ENCODE measurements around the gene COG6.

COG6 gene

DNA sequence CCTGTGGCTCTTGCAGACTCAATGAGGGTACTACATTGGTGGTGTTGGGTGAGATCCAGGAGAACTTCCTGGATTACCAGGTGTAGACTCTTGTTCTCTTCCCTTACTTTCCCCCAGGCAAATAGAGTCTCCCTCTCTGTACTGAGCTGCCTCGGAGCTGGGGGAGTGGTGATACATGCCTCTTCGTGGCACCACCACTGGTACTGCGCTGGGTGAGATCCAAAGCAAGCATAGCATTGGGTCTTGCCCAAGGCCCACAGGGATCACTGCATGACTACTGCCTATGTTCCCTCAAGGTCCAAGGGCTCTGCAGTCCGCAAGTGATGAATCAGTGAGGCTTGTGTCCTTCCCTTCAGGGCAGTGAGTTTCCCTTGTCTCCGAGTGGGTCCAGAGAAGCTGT lies 81.6 kb downstream of the COG6 start:
- Histone ChIP-seq H3K27me3 (ENCODE audit: control insufficient read depth, insufficient read depth, low read length) (no peaks in the 10 kb centered on the region), H3K4me3 (ENCODE audit: low read depth, low read length) (no peak overlapping the region), H3K36me3 (ENCODE audit: control insufficient read depth, insufficient read depth, low read length) (no peaks in the 10 kb centered on the region)

DNA sequence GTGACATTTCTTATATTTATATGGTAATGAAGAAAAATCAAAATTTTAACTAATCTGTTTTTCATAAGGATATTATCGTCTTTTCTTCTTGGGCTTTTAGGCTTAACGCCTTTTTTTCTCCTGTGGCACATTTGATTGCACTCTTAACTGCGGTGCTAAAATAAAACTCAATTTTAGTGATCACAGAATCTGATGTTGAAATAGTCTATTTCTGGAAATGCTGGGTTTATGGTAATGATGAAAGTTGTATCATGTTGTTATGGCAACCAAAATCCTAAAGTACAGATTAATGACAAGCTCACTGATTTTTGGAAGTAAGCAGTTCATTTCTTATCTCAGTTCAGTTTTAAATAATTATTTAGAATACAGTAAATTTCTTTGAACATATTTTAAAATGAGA lies 85.3 kb downstream of the COG6 start:
- Histone ChIP-seq H3K36me3 (ENCODE audit: control insufficient read depth, insufficient read depth, low read length) (no peaks in the 10 kb centered on the region), H3K9me3 (ENCODE audit: control insufficient read depth, insufficient read depth, low read length) (no peaks in the 10 kb centered on the region), H3K4me1 (ENCODE audit: control insufficient read depth, insufficient read depth, low read length) (no peaks in the 10 kb centered on the region), H3K27me3 (ENCODE audit: control insufficient read depth, insufficient read depth, low read length) (no peaks in the 10 kb centered on the region), H3K9ac (ENCODE audit: low read depth, low read length) (no peak overlapping the region), H3K4me3 (ENCODE audit: low read depth, low read length) (no peak overlapping the region), H3K27ac (ENCODE audit: low read depth, low read length) (no peak overlapping the region)

More for the DNA sequence above, 81.6 kb downstream of the COG6 start:
- H3K9ac ChIP-seq (ENCODE audit: low read depth, low read length): no peak overlapping the region
- no peaks in the 10 kb centered on the region for H3K4me1 ChIP-seq (ENCODE audit: control insufficient read depth, insufficient read depth, low read length)
- H3K27ac ChIP-seq (ENCODE audit: low read depth, low read length): no peak overlapping the region
- H3K9me3 ChIP-seq (ENCODE audit: control insufficient read depth, insufficient read depth, low read length): no peaks in the 10 kb centered on the region

DNA sequence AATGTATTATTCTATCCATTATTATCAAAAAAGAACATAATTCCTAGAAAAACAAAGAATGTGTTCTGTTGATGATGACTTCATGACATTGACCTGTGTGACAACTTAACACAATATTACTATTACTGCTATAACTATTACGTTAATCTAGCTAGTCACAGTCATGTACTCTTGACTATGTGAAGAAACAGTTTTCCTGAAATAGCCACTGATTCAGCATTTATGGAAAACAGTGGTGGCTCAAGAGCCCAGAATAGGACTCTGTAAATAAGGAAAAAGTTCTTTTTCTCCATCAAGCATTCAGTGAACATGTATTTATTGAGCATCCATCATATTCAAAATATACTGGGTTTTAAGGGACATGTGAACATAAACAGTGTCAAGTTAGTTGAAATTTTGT lies 93.5 kb downstream of the COG6 start:
- H3K27me3 ChIP-seq (ENCODE audit: control insufficient read depth, insufficient read depth, low read length): no peaks in the 10 kb centered on the region
- H3K9me3 ChIP-seq (ENCODE audit: control insufficient read depth, insufficient read depth, low read length): no peaks in the 10 kb centered on the region
- H3K4me1 ChIP-seq (ENCODE audit: control insufficient read depth, insufficient read depth, low read length): no peaks in the 10 kb centered on the region
- H3K4me3 ChIP-seq (ENCODE audit: low read depth, low read length): no peak overlapping the region
- H3K9ac ChIP-seq (ENCODE audit: low read depth, low read length): no peak overlapping the region
- no peaks in the 10 kb centered on the region for H3K36me3 ChIP-seq (ENCODE audit: control insufficient read depth, insufficient read depth, low read length)
- no peak overlapping the region for H3K27ac ChIP-seq (ENCODE audit: low read depth, low read length)

DNA sequence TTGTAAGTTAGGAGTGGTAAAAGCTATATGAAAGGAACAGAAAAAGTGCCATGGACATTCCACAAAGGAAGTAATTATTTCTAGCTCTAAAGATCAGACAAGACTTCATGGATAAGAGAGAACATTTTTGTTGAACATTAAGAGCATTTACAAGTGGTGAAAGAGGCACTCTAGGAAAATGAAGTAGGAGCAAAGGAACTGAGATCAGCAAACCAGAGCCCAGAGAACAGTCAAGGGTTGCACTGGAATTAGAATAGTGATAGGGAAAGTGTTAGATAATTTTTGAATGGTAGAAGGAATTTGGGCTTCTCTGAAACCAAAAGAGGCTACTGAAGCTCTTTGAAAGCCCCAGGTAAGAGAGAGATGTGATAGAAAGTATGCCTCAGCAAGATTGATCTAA lies 94.1 kb downstream of the COG6 start:
- H3K9me3 ChIP-seq (ENCODE audit: control insufficient read depth, insufficient read depth, low read length): no peaks in the 10 kb centered on the region
- no peaks in the 10 kb centered on the region for H3K4me1 ChIP-seq (ENCODE audit: control insufficient read depth, insufficient read depth, low read length)
- no peaks in the 10 kb centered on the region for H3K36me3 ChIP-seq (ENCODE audit: control insufficient read depth, insufficient read depth, low read length)
- H3K9ac ChIP-seq (ENCODE audit: low read depth, low read length): no peak overlapping the region
- H3K4me3 ChIP-seq (ENCODE audit: low read depth, low read length): no peak overlapping the region
- no peaks in the 10 kb centered on the region for H3K27me3 ChIP-seq (ENCODE audit: control insufficient read depth, insufficient read depth, low read length)
- no peak overlapping the region for H3K27ac ChIP-seq (ENCODE audit: low read depth, low read length)

DNA sequence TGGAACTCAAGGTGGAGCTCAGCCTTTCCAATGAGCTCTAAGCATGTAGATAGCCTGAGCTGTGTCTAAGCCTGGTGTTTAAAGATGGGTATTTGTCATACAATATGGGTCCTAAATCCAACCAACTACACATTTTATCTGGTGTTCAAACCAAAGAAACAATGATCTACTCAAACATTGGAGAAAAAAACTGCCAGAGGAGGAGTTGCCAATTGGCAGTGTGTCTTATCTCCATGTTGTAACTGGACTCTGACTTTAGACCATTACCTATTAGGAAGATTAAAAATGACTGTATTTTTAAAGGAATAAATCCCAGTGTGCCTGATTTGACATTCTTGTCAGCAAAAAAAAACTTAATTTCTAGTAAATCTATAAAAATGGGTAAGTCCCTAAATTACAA lies 96.3 kb downstream of the COG6 start:
- no peaks in the 10 kb centered on the region for H3K27me3 ChIP-seq (ENCODE audit: control insufficient read depth, insufficient read depth, low read length)
- H3K4me3 ChIP-seq (ENCODE audit: low read depth, low read length): no peak overlapping the region
- no peak overlapping the region for H3K9ac ChIP-seq (ENCODE audit: low read depth, low read length)
- H3K9me3 ChIP-seq (ENCODE audit: control insufficient read depth, insufficient read depth, low read length): no peaks in the 10 kb centered on the region
- no peaks in the 10 kb centered on the region for H3K36me3 ChIP-seq (ENCODE audit: control insufficient read depth, insufficient read depth, low read length)
- H3K27ac ChIP-seq (ENCODE audit: low read depth, low read length): no peak overlapping the region
- no peaks in the 10 kb centered on the region for H3K4me1 ChIP-seq (ENCODE audit: control insufficient read depth, insufficient read depth, low read length)

DNA sequence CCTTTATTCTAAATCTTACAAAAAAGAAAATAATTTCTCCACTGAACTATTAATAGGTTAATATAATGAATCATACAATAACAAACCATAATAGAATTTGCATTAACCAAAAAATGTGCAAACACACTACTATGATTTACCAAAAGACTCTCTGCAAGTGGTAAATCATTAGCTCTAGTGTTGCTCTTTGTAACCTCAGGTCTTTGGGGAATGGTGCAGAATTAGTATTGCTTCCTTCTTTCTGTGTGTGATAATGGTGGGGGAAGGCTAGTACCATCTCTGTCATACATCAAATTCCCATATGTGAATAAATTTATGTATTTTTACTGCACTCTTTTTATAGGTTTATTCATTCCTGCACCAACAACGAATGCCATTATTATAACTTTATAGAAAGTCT lies 105.1 kb downstream of the COG6 start:
- Histone ChIP-seq H3K9ac (ENCODE audit: low read depth, low read length) (no peak overlapping the region), H3K27me3 (ENCODE audit: control insufficient read depth, insufficient read depth, low read length) (no peaks in the 10 kb centered on the region), H3K4me1 (ENCODE audit: control insufficient read depth, insufficient read depth, low read length) (no peaks in the 10 kb centered on the region), H3K4me3 (ENCODE audit: low read depth, low read length) (no peak overlapping the region), H3K9me3 (ENCODE audit: control insufficient read depth, insufficient read depth, low read length) (no peaks in the 10 kb centered on the region; the same call in 1 of the 2 replicates), H3K27ac (ENCODE audit: low read depth, low read length) (no peak overlapping the region), H3K36me3 (ENCODE audit: control insufficient read depth, insufficient read depth, low read length) (no peaks in the 10 kb centered on the region)

DNA sequence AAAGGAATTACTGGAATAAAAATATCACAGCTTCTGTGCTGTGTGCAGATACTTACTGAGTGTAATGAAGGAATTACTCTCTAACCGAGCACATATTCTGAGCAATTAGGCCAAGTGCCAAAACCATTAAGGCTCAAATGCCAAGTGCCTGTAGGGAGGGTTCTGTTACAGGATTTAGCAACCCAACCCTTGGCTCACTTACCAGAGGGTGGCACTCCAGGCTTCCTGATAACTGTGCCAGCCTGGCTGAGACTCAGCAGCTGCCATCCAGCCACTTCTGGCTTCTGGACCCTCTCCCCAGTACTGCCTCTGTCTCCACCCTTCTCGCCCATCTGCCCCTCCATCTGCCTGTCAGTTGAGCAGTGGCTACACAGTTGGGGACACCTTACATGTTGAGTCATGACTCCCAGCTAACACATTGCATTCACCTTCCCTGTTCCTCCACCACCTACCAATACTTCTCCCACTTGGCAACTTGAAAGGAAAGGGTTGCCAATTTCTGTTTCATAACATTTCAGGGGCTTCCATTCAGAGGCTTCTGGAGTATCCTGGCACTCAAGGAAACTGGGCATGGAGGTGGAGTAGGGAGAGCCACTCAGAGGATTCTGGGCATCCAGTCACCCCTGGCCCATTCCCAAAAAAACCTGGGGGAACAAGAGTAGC lies 110.5 kb downstream of the COG6 start:
- Histone ChIP-seq H3K27ac (ENCODE audit: low read depth, low read length) (no peak overlapping the region), H3K4me3 (ENCODE audit: low read depth, low read length) (no peak overlapping the region), H3K36me3 (ENCODE audit: control insufficient read depth, insufficient read depth, low read length) (no peaks in the 10 kb centered on the region), H3K9ac (ENCODE audit: low read depth, low read length) (no peak overlapping the region), H3K27me3 (ENCODE audit: control insufficient read depth, insufficient read depth, low read length) (no peaks in the 10 kb centered on the region), H3K9me3 (ENCODE audit: control insufficient read depth, insufficient read depth, low read length) (no peaks in the 10 kb centered on the region), H3K4me1 (ENCODE audit: control insufficient read depth, insufficient read depth, low read length) (peaks cover 10% of the 10 kb centered on the region; the same call in 1 of the 2 replicates)

DNA sequence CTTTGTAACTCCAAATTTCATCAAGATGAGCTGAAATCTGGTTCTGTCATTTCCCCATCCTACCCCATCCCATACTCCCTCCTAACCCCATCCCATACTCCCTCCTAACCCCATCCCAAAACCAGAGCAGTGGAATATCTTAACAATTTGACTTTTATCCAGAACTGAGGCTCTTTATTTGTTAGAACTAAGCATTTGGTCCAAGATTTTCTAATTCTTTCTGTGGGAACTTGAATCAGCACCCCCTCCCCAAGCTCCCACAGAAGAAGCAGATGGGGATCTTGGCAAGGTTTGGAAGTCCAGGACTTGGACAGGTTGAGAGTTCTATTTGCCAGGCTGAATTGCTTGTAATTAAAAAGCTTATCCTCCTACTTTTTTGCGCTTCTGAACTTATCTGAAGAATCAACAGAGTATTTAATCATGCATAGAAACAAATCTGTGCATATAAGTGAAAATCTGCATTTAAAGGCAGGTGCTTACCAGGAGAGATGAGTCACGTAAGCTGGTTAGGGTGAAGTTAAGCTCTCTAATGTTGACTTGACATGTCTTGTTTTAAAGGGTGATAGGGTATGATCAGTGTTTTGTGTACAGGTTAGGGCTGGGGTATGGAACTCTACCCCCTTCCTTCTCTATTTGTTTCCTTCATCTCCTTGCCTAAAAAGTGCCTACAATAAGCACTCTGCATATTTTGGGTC lies 111.1 kb downstream of the COG6 start:
- H3K36me3 ChIP-seq (ENCODE audit: control insufficient read depth, insufficient read depth, low read length): no peaks in the 10 kb centered on the region
- no peak overlapping the region for H3K27ac ChIP-seq (ENCODE audit: low read depth, low read length)
- peaks cover 10% of the 10 kb centered on the region; the same call in 1 of the 2 replicates for H3K4me1 ChIP-seq (ENCODE audit: control insufficient read depth, insufficient read depth, low read length)
- H3K27me3 ChIP-seq (ENCODE audit: control insufficient read depth, insufficient read depth, low read length): no peaks in the 10 kb centered on the region
- H3K4me3 ChIP-seq (ENCODE audit: low read depth, low read length): no peak overlapping the region
- no peaks in the 10 kb centered on the region for H3K9me3 ChIP-seq (ENCODE audit: control insufficient read depth, insufficient read depth, low read length)
- no peak overlapping the region for H3K9ac ChIP-seq (ENCODE audit: low read depth, low read length)

DNA sequence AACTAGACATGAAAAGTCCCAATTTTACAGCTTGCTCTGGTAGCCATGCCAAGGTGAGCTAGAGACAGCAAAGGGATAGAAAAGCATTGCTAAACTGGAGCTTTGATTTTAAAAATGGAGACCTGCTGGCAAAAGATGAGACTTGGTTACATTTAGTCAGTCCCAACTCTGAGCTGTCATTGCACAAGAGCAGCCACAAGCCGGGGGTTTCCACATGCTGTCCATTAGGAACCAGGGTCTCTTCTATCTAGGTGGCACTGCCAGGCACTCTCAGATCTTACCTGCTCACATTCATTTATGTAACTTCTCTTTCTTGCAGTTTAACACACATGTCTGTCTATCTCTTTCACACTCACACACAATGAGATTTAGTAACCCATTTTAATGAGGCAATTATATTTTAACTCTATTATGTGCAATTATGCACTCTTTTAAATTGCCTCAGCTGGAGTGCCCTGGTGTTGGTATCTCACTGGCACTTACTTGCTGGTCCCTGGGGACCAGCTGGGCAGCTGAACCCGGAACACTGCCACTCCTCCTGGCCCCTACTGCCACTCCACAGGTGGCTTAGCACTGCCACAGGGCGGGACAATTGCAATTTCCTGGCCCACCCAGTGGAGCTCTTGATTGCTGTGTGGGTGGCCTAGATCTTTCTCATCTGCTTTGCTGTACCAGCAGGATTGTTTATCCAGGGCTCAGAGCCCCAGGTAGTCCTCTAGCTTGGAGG lies 112.5 kb downstream of the COG6 start:
- H3K9me3 ChIP-seq (ENCODE audit: control insufficient read depth, insufficient read depth, low read length): no peaks in the 10 kb centered on the region
- no peak overlapping the region for H3K9ac ChIP-seq (ENCODE audit: low read depth, low read length)
- peaks cover 10% of the 10 kb centered on the region; the same call in 1 of the 2 replicates for H3K4me1 ChIP-seq (ENCODE audit: control insufficient read depth, insufficient read depth, low read length)
- no peak overlapping the region for H3K4me3 ChIP-seq (ENCODE audit: low read depth, low read length)
- H3K36me3 ChIP-seq (ENCODE audit: control insufficient read depth, insufficient read depth, low read length): no peaks in the 10 kb centered on the region
- H3K27ac ChIP-seq (ENCODE audit: low read depth, low read length): no peak overlapping the region
- H3K27me3 ChIP-seq (ENCODE audit: control insufficient read depth, insufficient read depth, low read length): no peaks in the 10 kb centered on the region

DNA sequence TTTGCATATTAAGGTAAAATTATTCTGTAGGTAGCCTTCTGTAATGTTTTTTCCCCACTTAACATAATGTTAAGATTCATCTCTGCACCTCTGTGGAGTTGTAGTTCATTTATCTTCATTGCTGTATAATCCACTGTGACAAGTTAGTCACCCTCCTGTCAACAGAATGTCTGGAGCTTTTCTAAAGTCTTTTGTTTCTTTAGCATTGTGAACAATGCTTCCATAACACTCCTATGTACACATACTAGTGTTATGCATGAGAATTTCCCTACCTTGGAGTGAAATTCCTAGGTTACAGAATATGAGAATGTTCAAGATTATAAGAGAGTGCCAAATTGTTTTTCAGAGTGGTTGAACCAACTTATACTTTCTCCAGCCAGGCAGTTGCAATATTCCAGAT lies 113.5 kb downstream of the COG6 start:
- no peak overlapping the region for H3K9ac ChIP-seq (ENCODE audit: low read depth, low read length)
- H3K27ac ChIP-seq (ENCODE audit: low read depth, low read length): no peak overlapping the region
- no peaks in the 10 kb centered on the region for H3K9me3 ChIP-seq (ENCODE audit: control insufficient read depth, insufficient read depth, low read length)
- no peaks in the 10 kb centered on the region for H3K36me3 ChIP-seq (ENCODE audit: control insufficient read depth, insufficient read depth, low read length)
- peaks cover 10% of the 10 kb centered on the region; the same call in 1 of the 2 replicates for H3K4me1 ChIP-seq (ENCODE audit: control insufficient read depth, insufficient read depth, low read length)
- H3K27me3 ChIP-seq (ENCODE audit: control insufficient read depth, insufficient read depth, low read length): no peaks in the 10 kb centered on the region
- no peak overlapping the region for H3K4me3 ChIP-seq (ENCODE audit: low read depth, low read length)
